K562 (cell line): ENCODE results near the gene PNPLA1. TPM values are rescaled to one million over a fixed set of nuclear protein-coding genes. Genes with fewer than 3 reads are reported as not detected.

Experiments
- ATAC-seq: fragments of 200-7000 bp; cut with Tn5 transposase; 3 replicates; pipeline ENCODE4 v1.9.1; 2020; ENCODE audit warnings: moderate library complexity
- BruUV-seq: library from RNA; stranded (reverse); fragments of 400-500 nt; replicated peaks from 2 replicates; lab custom pipeline; 2021; lab: Mats Ljungman, UMichigan
- CTCF ChIA-PET: fragments of 300-600 bp; formaldehyde crosslinking; extraction: SDS; loops from one replicate; lab custom pipeline; 2021; ENCODE audit warnings: low intra/inter-chr PET ratio; lab: Yijun Ruan, JAX
- POLR2A ChIA-PET: fragments of 300-600, 350-650 bp; sonication (Branson Sonifier 250); formaldehyde crosslinking; extraction: SDS; loops from one replicate; lab custom pipeline; 2021; ENCODE audit warnings: antibody characterized with exemption, inconsistent platforms; lab: Yijun Ruan, JAX
- DNase-seq, 4 experiments: peaks; one replicate each; pipeline versions ENCODE4 v3.0.0 to v3.0.0-alpha.2; 2011 to 2018; ENCODE audit warnings: low spot score in 3 of 4, mixed read lengths in 3 of 4; ENCODE audit errors: extremely low read depth in 1 of 4
- FAIRE-seq: peaks from 2 replicates; lab custom pipeline; 2011; peaks lifted over from hg19 to GRCh38; lab: Jason Lieb, UNC
- H2AFZ ChIP-seq: 2 replicates; pipeline ENCODE4 v1.6.0; 2011; ENCODE audit warnings: low read depth, low read length, control low read depth, inconsistent platforms
- H3K27ac ChIP-seq: fragments of 200-600 bp; 3 replicates; pipeline ENCODE4 v1.8.0; 2011; ENCODE audit warnings: low read depth, mild to moderate bottlenecking, control low read depth, inconsistent platforms, low read length, moderate library complexity, mixed read lengths; ENCODE audit errors: extremely low read depth
- H3K27me3 ChIP-seq, 2 experiments: fragments of 300-600 bp in 1 of 2; 2 replicates in 1 of 2; 3 replicates in 1 of 2; pipeline versions ENCODE4 v1.6.0 to v1.8.0; 2011; ENCODE audit warnings: inconsistent platforms in 2 of 2, low read length in 2 of 2, mild to moderate bottlenecking in 1 of 2, mixed read lengths in 1 of 2, moderate library complexity in 1 of 2; ENCODE audit not compliant: control insufficient read depth in 2 of 2, insufficient read depth in 2 of 2
- H3K36me3 ChIP-seq: fragments of 300-600 bp; 3 replicates; pipeline ENCODE4 v1.8.0; 2011; ENCODE audit warnings: mild to moderate bottlenecking, low read length, inconsistent platforms; ENCODE audit not compliant: control insufficient read depth, insufficient read depth
- H3K4me1 ChIP-seq, 2 experiments: fragments of 200-600 bp in 1 of 2; replicated peaks in 1 of 2; 2 replicates in 1 of 2; 3 replicates in 1 of 2; pipeline versions ENCODE4 v1.5.1 to v1.8.0; 2011; ENCODE audit warnings: inconsistent platforms in 2 of 2, low read length in 2 of 2, mild to moderate bottlenecking in 1 of 2, mixed read lengths in 1 of 2, moderate library complexity in 1 of 2; ENCODE audit not compliant: control insufficient read depth in 2 of 2, insufficient read depth in 2 of 2
- H3K4me2 ChIP-seq: 2 replicates; pipeline ENCODE4 v1.6.1; 2011; ENCODE audit warnings: low read length, control low read depth, inconsistent platforms, mixed read lengths; ENCODE audit not compliant: insufficient read depth
- H3K4me3 ChIP-seq: fragments of 200-600 bp; sonication (generic), shearing (Covaris generic); 2 replicates; pipeline ENCODE4 v1.5.1; 2016; ENCODE audit warnings: control low read depth, inconsistent platforms
- H3K79me2 ChIP-seq: fragments of 200-600 bp; 3 replicates; pipeline ENCODE4 v1.8.0; 2011; ENCODE audit warnings: low read length, inconsistent platforms; ENCODE audit not compliant: control insufficient read depth, insufficient read depth
- H3K9ac ChIP-seq, 2 experiments: 2 replicates each; pipeline versions ENCODE4 v1.6.0 to v1.6.1; 2011; ENCODE audit warnings: low read depth in 2 of 2, low read length in 2 of 2, control low read depth in 1 of 2, inconsistent platforms in 1 of 2, mild to moderate bottlenecking in 1 of 2, mixed read lengths in 1 of 2; ENCODE audit not compliant: insufficient read depth in 1 of 2
- H3K9me1 ChIP-seq: one replicate; pipeline ENCODE4 v1.6.0; 2011; ENCODE audit warnings: inconsistent platforms, mild to moderate bottlenecking, low read length, moderate library complexity; ENCODE audit not compliant: control insufficient read depth, insufficient read depth
- H3K9me3 ChIP-seq: replicated peaks from 2 replicates; pipeline ENCODE4 v1.5.1; 2011; ENCODE audit warnings: low read depth, low read length, inconsistent platforms; ENCODE audit not compliant: control insufficient read depth, insufficient read depth
- H4K20me1 ChIP-seq: replicated peaks from 2 replicates; pipeline ENCODE4 v1.6.1; 2011; ENCODE audit warnings: low read length, inconsistent platforms, mixed read lengths; ENCODE audit not compliant: control insufficient read depth, insufficient read depth
- WGBS: fragments of 100-300 bp; shearing (Covaris generic); methylation state at CpG from one replicate; pipeline ENCODE4 v1.1.6; 2016; ENCODE audit warnings: low coverage, mixed read lengths; ENCODE audit not compliant: insufficient coverage; ENCODE audit errors: missing lambda C conversion rate; 5-methylcytosine and 5-hydroxymethylcytosine counted together
- in situ Hi-C: fragments of 300-500 bp; cut with MboI; formaldehyde crosslinking; loops from 4 replicates; pipeline ENCODE4 v1.15.0; 2018; ENCODE audit warnings: inconsistent platforms, mixed read lengths
- intact Hi-C: fragments of 100-400 bp; cut with micrococcal nuclease; formaldehyde crosslinking; loops from 2 replicates; pipeline ENCODE4 v1.14.2; 2022
- polyA plus RNA-seq, 8 experiments: library from polyadenylated mRNA; depleted of rRNA in 4 of 8; stranded (reverse) in 5 of 8; unstranded in 3 of 8; fragments of >200 nt; fragmentation: Nextera tagmentation in 2 of 8; fragmentation: Illumina TruSeq in 1 of 8; extraction: Ambion mirVana in 2 of 8; extraction: Trizol in 1 of 8; gene quantifications; 2 replicates each; pipeline versions ENCODE4 v1.2.1 to v1.2.3, GENCODE V29; 2011 to 2014; ENCODE audit warnings: inconsistent platforms in 1 of 8, missing spikeins in 1 of 8
- total RNA-seq, 7 experiments: library from RNA; depleted of rRNA in 6 of 7; stranded (reverse); fragments of >200 nt in 6 of 7; fragmentation: Illumina TruSeq in 2 of 7; extraction: Trizol in 2 of 7; gene quantifications; 2 replicates each; pipeline versions ENCODE4 v1.2.1 to v1.2.3, GENCODE V29; 2011 to 2021; ENCODE audit warnings: low replicate concordance in 1 of 7
- TF ChIP-seq, protein P1 (sequence below): fragments of 450-650 bp; IDR thresholded peaks from 2 replicates; pipeline ENCODE4 v1.6.1; 2018; ENCODE audit not compliant: partially characterized antibody

PNPLA1 gene
- total and polyA plus RNA-seq, 9 of the 15 experiments (the other 6 are each of a cell fraction or from before 2014, with no cell fraction given), result 0.04 to 0.27 (median 0.13) TPM; not detected in 2

DNA sequence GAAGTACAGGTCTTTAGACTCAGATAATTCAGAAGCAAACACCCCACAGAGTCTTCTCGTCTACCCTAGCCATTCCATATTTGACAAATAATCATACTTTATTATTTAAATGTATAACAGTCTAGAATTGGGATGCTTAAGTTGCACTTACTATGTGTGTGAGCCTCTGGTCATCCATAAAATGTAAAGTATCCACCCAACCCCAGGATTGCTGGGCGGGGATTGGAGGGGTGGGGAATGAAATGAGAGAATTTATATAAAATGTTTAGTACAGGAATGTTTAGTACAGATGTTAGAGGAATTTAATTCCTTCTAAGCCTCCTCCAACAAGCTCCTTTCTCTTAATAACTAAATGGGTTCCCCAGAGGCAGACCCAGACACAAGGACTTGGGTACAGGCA is 50.0 kb downstream of the PNPLA1 start:
- in situ Hi-C loops, result no loop called here
- ATAC-seq (no peak), FAIRE-seq (no peak), DNase-seq (no peak)
- peaks cover 22 to 70% of the 10 kb centered on the region in 2 experiments; a peak in 4 of 5 replicates for H3K27me3 ChIP-seq
- no peaks in the 10 kb centered on the region for H3K9me3 ChIP-seq
- H3K79me2 ChIP-seq, result no peaks in the 10 kb centered on the region
- H3K4me2 ChIP-seq, result no peak overlapping the region
- peaks cover 0 to 5% of the 10 kb centered on the region in 2 experiments; a peak in 1 of 5 replicates for H3K4me1 ChIP-seq
- no peak overlapping the region for H3K9ac ChIP-seq
- no peak overlapping the region for H3K27ac ChIP-seq
- no peaks in the 10 kb centered on the region for H3K36me3 ChIP-seq
- WGBS, result 8% methylated on average over 2 of the region's 2 CpGs
- no peak overlapping the region for H2AFZ ChIP-seq
- TF ChIP-seq, protein P1, sequence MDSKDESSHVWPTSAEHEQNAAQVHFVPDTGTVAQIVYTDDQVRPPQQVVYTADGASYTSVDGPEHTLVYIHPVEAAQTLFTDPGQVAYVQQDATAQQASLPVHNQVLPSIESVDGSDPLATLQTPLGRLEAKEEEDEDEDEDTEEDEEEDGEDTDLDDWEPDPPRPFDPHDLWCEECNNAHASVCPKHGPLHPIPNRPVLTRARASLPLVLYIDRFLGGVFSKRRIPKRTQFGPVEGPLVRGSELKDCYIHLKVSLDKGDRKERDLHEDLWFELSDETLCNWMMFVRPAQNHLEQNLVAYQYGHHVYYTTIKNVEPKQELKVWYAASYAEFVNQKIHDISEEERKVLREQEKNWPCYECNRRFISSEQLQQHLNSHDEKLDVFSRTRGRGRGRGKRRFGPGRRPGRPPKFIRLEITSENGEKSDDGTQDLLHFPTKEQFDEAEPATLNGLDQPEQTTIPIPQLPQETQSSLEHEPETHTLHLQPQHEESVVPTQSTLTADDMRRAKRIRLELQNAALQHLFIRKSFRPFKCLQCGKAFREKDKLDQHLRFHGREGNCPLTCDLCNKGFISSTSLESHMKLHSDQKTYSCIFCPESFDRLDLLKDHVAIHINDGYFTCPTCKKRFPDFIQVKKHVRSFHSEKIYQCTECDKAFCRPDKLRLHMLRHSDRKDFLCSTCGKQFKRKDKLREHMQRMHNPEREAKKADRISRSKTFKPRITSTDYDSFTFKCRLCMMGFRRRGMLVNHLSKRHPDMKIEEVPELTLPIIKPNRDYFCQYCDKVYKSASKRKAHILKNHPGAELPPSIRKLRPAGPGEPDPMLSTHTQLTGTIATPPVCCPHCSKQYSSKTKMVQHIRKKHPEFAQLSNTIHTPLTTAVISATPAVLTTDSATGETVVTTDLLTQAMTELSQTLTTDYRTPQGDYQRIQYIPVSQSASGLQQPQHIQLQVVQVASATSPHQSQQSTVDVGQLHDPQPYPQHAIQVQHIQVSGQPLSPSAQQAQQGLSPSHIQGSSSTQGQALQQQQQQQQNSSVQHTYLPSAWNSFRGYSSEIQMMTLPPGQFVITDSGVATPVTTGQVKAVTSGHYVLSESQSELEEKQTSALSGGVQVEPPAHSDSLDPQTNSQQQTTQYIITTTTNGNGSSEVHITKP, result no peak
- intact Hi-C loops, result loop anchor here (2.0 kb wide), 1 partner anchor 17 kb away; no protein-coding TSS in a partner anchor
- ChIA-PET POLR2A (interaction anchor here (1.2 to 1.5 kb wide), 6 partner anchors 11 to 219 kb away, joined by 3 to 6 read pairs (median 4); no protein-coding TSS in a partner anchor), CTCF (interaction anchor here (0.5 kb wide), 1 partner anchor 1179 kb away, joined by 3 read pairs; the partner anchor contains the start of gene TCP11)
- H3K4me3 ChIP-seq, result no peak overlapping the region
- no peaks in the 10 kb centered on the region for H3K9me1 ChIP-seq
- H4K20me1 ChIP-seq, result no peaks in the 10 kb centered on the region
- BruUV-seq, result no TSS peak
